NCI-H524 treated with DMSO at 0.1 percent for 48 hours (cell line): ENCODE results near the gene DOK3.
A peak's percentile ranks its signal among the peaks of the same experiment; 100 is the strongest.
"Not testable (repeated sequence)": the region's sequence is repeated elsewhere in the genome, so short reads cannot be mapped to it uniquely, and the experiment has no call there.

Source experiments
- DNase-seq: peaks from one replicate; lab custom pipeline; 2025; lab: John Stamatoyannopoulos, UW

DOK3 gene

DNA sequence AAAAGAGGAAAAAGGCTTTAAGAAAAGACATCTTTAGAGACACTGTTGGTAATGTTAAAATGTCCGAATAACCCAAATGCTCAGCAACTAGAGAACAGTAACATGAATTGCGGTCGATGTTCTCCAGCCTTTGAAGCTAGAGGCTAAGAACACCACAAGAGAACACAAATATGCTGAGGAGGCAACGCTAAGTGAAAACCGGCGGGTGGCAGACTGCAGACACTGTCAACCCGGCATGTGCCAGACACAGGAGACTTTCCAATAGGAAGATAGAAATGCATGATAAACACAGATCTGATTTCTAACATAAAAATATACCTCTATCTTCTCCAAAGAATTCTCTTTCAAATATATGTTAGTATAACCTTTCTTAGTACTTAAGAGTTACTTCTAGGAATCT lies 25.5 kb upstream of the DOK3 start:
- DNase-seq, result no peak

DNA sequence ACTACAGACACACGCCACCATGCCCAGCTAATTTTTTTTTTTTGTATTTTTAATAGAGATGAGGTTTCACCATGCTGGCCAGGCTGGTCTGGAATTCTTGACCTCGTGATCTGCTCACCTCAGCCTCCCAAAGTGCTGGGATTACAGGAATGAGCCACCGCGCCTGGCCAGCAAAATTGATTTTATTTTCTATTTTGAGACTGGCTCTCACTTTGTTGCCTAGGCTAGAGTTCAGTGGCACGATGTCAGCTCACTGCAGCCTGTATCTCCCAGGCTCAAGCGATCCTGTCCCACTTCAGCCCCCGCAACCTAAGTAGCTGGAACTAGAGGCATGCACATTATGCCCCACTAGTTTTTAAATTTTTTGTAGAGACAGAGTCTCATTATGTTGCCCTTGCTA lies 24.8 kb upstream of the DOK3 start:
- DNase-seq, result not testable (repeated sequence)

DNA sequence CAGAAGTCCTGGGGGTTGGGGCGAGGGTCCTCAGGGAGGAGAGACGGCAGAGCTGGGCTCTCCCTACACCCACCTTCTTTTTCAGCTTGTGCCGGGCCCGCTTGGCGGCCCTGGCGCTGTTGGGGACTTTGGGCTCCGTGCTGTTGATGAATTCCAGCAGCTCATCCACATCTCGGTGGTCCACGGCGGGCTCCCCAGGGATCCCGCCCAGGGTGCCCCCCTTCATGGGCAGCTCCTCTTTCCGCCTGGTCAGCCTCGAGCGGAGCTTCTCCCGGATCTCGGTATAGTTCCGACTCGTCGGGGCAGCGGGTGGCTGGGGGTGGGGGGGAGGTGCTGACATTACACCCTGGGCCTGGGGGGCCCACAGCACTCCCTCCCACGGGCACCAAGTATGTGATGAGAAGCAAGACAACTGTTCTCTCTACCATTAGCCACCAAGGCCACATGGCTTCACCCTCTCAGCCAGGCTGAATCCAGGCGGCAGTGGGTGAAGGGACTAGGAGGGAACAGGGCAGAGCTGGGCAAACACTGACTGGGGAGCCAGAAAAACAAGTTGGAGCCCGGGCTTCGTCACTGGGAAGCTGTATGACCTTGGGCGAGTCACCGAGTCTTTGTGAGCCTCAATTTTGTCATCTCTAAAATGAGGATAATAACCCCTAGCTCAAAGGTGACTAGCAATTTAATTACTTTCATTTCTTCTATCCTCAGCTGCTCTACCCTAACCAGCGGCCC lies 21.7 kb upstream of the DOK3 start:
- DNase-seq, result no peak

GRCh38 chr5:177530638-177531037 lies 21.0 kb upstream of the DOK3 start:
- no peak for DNase-seq

DNA sequence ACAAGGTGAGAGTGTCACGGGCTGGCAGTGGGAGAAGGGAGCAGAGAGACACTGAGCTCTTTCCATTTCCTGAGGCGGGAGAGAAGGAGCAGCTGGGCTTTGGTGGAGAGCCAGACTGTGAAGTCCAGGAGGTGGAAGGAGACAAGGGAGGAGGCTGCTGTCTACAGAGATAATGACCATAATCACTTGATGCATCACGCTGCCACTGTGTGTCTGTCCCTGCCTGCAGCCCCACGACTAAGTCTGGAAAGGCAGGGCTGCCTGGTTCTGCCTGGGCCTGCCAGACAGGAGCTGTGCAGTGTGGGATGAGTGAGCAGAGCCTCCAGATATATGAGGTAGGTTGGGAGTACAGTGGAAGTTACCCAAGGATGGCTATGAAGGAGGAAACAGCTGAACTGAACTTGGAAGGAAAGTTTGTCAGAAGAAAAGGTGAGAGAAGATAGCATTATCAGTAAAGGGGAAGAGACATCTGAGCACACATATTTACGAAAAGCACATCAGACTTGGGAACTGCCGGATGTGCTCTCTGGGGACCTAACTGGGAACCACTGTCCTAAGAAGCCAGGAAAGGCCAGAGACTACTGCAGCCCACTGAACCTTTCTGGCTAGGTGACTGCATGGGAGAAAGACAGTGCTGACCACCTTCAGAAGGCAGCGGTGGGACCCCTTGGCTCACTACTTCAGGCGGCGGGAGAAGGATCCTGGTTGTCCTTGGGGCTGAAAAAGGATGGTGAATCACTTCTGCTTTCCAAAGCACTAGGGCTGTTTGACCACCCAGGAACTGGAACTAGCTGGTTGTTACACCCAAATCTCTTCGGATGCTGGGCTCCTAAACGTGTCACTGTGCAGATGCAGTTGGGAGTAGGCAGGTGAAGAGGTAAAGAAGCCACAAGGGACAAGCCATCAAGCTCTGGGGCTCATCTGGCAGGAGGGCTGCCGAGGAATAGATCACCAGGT lies 19.9 kb upstream of the DOK3 start:
- no peak for DNase-seq

- no peak for DNase-seq
Observed at GRCh38 chr5:177528631-177529030, 19.0 kb upstream of the DOK3 start.

DNA sequence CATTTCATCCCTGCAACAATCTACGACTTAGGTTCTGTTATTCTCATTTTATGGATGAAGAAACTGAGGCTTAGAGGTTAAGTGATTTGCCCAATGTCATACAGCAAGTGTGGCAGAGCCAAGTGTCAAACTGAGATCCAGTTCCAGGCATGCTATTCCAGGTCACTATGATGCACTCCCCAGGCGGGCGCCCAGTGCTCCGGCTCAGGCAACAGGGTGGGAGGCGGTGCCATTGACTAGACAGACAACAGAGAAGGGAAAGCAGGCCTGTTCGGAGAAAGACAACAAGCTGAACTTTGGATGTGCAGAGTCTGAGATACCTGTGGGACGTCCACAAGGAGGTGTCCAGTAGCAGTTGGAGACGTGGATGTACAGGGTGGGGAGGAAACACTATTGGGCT lies 18.0 kb upstream of the DOK3 start:
- DNase-seq, result no peak

GRCh38 chr5:177526791-177527190 lies 17.2 kb upstream of the DOK3 start:
- DNase-seq, result no peak

GRCh38 chr5:177526191-177526590 lies 16.6 kb upstream of the DOK3 start:
- no peak for DNase-seq

GRCh38 chr5:177524941-177525655 lies 15.5 kb upstream of the DOK3 start:
- no peak for DNase-seq

GRCh38 chr5:177524539-177524900 lies 14.9 kb upstream of the DOK3 start:
- no peak for DNase-seq

DNA sequence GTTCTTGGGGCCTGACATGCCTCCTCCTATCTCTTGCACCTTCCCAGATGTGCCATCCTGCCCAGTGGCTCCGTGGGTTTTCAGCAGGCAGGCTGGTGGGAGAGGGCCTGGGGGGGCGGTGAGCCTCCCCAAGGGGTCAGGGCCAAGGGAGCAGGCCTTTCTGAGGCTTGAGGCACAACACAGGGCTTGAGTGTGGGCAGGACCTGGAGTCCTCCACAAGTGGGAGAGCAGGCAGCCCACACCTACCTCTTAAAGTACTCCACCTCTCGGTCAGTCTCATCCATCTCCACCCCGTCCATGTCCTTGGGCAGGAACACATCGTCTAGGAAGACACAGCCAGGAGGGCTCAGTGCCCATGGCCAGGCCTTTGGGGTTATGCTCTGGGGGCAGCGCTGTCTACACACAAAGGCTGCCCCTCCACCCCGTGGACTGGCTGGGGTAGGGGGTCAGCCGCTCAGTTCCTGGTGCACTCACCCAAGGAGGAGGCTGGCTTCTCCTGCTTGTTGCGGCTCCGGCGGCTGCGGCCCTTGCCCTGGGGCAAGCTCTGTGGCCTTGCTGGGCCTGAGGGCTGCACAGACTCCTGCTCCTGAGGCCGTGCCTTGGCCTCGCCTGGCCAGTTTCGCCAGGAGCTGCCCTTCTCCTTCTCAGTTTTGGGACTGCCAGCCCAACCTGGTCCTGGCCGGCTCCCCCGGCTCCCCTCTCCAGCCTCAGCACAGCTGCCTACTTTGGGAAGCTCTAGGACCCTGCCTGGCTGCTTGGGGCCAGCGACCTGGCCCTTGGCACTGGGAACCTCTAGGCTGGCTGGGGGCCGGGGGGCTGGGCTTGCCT lies 14.3 kb upstream of the DOK3 start:
- DNase-seq, result no peak

DNA sequence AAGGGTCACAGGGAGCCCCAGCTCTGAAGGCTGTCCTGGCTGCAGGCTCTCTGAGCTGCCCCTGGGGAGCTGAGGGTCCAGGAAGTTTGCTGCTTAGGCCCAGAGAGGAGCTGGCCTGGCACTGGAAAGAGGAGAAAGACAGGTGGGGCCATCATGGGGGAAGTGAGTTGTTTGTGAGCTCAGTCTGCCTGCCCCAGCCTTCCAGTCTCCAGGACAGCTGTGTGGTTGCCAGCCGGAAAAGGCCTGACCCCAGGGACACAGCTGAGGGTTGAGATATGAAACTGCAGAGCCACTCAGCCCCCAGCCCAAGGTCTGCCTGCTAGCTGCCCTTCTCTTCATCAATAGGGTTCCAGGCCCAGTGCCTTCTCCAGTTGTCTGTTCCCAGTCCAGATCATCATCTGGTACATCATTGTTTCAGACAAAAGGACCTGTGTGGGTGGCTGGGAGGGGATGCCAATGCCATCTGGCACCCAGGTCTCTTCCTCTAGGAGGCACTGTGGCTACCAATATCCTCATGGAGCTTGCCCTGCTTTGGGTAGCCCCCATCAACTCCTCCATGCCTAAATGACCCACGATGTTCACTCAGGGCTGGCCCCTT lies 11.4 kb upstream of the DOK3 start:
- no peak for DNase-seq

DNA sequence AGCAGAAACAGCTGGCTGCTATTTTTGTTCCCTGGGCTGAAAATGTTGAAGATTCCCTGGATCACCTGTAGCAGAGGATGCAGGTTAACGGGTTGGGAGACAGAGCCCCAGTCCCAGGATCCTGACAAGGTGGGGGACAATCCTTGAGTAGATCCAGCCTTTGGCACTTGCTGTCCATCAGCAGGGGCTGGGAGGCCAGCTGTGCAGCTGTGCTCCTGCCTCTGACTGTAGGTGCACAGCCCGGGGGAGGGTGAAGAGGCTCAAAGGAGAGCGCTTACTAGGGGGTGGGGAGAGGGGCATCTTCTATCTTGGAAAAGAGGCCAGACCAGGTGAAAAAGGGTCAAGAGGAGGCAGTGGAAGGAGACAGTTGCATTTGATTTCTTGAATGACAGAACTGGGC lies 10.6 kb upstream of the DOK3 start:
- DNase-seq, result no peak

- DNase-seq, result no peak
Observed at GRCh38 chr5:177519463-177520235, 10.0 kb upstream of the DOK3 start.

DNA sequence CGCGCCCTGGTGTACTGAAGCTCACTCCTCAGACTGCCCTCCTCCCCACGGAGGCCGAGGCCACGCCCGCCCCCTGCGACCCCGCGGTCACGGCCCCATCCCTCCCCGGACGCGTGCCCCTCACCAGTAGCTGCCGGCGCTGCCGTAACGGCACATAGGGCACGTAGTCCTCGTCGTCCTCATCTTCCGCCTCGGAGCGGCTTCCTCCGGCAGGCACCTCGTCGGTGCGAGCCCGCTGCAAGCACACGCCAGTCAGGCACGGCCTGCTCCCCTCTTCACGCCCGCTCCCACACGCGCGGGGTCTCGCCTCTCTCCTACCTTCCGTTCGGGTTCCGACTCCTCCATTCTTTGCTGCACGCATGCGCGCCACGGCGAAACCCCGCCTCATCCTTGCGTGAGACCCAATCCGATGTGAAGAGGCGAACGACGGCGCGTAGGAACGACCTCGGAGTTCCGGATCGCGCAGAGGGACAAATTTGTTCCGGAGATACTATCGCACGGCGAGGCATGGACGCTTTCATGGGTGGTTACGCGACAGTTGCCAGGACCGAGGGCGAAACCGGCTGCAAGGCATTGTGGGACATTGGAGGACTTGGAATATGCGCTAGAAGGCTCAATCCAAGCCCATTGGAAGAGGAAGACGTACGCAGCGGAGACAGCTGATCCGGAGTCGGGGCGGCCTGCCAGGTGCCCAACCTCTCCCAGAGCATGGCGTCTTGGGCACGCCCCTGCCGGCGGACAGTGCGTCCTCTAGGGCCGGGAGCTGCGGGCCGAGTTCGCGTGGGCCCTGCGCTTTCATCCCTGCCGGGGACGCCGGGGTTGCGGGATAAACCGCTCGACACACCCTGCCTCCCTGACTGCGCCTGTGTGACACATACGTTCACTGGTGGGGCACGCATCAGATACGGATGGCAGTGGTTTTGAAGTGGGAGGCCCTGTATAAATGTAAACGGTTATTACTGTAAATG lies 7.3 kb upstream of the DOK3 start, which contains the start of gene DDX41:
Gene DDX41 (minus strand): TSS at position 361 of the 968 bp plus-strand sequence. CDS start 16 bp downstream, at position 345.
- peak; percentile 82 for DNase-seq

GRCh38 chr5:177515580-177515979 lies 6.0 kb upstream of the DOK3 start:
- DNase-seq, result no peak

- DNase-seq, result no peak
Observed at GRCh38 chr5:177514541-177514940, 4.9 kb upstream of the DOK3 start.

GRCh38 chr5:177513500-177513899 lies 3.9 kb upstream of the DOK3 start:
- DNase-seq, result no peak
